ENCODE data around the gene SMIM20.

DNA sequence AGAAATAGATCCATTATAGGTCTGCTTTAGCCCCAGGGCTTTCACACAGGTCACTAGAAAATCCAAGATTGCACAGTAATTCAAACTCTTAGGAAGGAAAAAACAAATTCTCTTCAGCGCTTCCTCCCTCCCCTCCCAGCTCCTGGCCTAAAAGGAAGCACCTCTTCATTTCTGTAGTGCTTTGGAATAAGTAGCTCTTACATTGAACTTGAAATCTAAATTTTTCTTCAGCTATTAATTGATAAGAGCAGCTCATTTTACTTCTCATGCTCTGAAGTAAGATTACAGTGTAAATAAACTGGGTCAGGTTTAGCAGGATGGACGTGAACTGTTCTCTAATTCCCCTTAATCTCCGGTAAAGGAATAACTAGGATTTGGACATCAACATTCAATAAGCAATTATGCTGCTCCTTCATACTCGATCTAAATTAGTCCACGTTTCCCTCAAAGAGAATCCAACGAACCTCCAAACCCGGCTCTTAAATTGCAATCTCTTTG is 40.3 kb upstream of the SMIM20 start:
- TF ChIP-seq, protein P1, sequence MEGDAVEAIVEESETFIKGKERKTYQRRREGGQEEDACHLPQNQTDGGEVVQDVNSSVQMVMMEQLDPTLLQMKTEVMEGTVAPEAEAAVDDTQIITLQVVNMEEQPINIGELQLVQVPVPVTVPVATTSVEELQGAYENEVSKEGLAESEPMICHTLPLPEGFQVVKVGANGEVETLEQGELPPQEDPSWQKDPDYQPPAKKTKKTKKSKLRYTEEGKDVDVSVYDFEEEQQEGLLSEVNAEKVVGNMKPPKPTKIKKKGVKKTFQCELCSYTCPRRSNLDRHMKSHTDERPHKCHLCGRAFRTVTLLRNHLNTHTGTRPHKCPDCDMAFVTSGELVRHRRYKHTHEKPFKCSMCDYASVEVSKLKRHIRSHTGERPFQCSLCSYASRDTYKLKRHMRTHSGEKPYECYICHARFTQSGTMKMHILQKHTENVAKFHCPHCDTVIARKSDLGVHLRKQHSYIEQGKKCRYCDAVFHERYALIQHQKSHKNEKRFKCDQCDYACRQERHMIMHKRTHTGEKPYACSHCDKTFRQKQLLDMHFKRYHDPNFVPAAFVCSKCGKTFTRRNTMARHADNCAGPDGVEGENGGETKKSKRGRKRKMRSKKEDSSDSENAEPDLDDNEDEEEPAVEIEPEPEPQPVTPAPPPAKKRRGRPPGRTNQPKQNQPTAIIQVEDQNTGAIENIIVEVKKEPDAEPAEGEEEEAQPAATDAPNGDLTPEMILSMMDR (IDR thresholded peaks at IDR 0.05 in 4 of 5, conservative IDR thresholded peaks at IDR 0.05 in 1 of 5) = no peak
- no peak for TF ChIP-seq POLR2A (IDR thresholded peaks at IDR 0.05)

Measured in gastrocnemius medialis (tissue), 4 donors.